GM12801 (cell line): ENCODE results near the gene CRY2.

ENCODE experiments used
- TF ChIP-seq, protein P1 (sequence below): IDR thresholded peaks from one replicate; pipeline ENCODE4 v1.5.1; 2011; ENCODE audit warnings: control low read depth; ENCODE audit not compliant: insufficient read length; ENCODE audit errors: extremely low read depth

The CRY2 gene

DNA sequence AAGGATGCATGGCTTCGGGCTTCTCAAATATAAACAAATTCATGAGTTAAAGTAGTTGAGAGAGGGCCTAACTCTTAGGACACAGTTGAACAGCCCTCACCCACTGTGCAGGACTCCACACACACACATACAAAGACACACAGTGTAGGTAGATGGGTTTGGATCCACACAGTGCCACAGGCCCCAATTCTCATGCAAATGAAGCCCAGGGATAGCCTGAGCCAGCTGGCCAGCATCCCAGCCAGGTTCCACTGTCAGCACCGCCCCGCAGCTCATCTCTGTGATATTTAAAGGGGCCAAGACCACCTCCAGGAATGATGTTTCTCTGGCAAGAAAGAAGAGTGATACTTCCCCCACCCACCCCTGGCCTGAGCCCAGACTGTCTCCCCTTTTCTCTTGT, 30.7 kb upstream of the CRY2 start:
- TF ChIP-seq, protein P1, sequence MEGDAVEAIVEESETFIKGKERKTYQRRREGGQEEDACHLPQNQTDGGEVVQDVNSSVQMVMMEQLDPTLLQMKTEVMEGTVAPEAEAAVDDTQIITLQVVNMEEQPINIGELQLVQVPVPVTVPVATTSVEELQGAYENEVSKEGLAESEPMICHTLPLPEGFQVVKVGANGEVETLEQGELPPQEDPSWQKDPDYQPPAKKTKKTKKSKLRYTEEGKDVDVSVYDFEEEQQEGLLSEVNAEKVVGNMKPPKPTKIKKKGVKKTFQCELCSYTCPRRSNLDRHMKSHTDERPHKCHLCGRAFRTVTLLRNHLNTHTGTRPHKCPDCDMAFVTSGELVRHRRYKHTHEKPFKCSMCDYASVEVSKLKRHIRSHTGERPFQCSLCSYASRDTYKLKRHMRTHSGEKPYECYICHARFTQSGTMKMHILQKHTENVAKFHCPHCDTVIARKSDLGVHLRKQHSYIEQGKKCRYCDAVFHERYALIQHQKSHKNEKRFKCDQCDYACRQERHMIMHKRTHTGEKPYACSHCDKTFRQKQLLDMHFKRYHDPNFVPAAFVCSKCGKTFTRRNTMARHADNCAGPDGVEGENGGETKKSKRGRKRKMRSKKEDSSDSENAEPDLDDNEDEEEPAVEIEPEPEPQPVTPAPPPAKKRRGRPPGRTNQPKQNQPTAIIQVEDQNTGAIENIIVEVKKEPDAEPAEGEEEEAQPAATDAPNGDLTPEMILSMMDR: no peak

DNA sequence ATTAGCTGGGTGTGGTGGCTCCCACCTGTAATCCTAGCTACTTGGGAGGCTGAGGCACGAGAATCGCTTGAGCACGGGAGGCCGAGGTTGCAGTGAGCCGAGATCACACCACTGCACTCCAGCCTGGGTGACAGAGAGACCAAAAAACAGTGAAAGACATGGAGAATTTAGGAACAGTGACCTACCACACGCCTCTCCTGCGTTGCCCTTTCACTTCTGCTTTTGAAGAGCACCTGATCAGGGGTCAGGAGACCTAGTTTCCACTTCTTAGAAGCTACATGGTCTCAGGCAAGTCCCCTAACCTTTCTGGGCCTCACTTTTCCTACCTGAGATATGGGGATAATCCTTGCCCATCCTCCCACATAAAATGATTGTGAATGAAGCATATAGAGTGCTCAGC, 30.1 kb upstream of the CRY2 start:
- TF ChIP-seq, protein P1: no peak

DNA sequence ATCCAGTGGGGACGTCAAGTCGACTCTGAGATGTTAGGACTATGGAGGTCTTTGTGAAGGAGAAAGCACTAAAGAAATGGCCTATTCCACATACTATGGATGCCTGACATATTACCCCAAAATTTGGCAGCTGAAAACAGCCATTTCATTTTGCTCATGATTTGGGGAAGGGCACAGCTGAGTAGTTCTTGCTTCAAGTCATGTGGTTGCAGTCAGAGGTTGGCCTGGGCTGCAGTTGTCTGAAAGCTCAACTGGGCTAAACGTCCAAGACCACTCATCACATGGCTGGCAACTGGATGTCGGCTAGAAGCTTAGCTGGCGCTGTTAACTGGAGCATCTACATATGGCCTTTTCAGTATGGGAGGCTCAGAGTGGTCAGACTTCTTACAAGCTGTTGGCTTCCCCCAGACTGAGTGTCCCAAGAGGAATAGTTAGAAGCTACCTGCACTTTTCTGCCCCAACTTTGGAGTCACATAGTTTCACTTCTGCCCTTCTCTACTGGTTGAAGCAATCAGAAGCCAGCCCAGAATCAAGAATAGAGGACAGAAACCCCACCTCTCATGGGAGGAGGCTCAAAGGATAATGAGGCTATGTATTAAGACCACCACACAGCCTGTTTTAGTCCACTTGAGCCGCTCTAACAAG, 28.2 kb upstream of the CRY2 start:
- TF ChIP-seq, protein P1: no peak

DNA sequence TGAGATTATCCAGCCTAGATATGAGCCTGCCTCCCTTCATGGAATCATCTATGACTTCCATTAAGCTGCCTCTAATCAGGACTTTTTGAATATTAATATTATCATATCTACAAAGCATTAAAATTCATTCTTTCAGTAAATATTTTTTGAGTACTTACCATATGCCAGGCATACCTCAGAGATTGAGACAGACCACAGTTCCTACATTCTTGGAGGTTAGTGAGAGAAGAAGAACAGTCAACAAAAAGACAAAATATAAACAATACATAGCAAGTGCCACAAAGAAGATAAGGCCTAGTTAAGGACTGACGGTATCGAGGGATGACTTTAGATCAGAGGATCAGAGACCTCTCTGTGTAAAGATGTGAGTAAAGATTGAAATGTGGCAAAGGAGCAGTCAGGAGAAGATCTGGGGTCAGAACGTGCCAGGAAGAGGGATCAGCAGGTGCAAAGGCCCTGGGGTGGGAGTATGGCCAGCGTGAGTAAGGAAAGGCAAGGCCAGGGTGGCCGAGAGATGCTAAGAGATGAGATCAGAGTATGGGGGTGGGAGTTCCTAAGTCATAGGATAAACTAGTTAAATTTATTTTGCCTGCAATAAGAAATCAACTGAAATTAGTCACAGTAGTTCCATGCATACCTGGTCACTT, 26.9 kb upstream of the CRY2 start:
- TF ChIP-seq, protein P1: no peak

DNA sequence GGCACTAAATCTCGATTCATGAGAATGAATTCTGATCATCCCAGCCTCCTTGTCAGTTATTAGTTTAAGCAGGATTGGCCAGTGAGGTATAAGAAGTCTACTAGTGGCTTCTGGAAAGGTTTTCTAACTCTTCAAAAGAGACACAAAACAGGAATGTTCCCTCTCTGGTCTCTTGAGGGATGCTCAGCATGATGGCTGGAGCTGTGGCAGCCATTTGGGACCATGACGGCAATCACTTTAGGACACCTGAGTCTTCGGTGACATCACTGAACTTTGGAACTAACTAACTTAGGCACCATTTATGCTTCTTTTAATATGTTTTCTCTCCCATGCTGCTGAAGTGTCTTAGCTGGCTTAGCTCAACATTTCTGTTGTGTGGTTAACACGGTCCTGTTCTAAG, 20.2 kb upstream of the CRY2 start:
- TF ChIP-seq, protein P1: no peak

DNA sequence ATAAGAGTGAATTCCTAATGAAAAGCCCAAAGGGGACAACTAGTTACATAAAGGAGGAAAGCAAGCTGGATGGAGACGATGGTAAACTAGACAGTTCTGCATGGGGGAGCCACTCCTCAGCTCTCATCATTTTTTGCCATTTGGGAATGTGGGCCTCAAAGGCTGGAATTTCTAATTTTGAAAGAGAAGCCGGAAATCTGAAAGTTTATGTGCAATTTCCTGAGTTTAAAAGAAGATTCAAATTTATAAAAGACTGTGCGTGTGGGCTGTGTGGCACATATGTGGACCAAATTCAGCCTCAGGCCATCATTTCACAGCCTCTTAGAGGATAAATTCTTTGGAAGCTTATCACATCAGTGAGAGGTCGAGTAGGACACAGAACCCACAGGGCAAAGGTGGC, 18.3 kb upstream of the CRY2 start:
- TF ChIP-seq, protein P1: no peak

DNA sequence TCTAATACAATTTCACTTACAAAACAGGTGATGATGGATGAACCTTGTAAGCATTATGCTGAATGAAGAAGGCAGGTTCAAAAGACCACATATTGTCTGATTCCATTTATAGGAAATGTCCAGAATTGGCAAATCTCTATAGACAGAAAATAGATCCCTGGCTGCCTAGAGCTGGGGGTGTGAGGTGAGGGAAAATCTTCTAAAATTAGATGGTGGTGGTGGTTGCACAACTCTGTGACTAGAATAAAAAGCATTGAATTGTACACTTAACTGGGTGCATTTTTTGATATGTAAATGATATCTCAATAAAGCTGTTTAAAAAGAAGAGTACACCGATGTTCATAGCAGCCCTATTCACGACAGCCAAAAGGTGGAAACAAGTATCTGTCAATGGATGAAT, 16.7 kb upstream of the CRY2 start:
- TF ChIP-seq, protein P1: no peak
